Measurements from ENCODE around the gene BAK1.

The BAK1 gene

GRCh38 chr6:33595001-33595846, 15.1 kb upstream of the BAK1 start:
- H3K36me3 ChIP-seq (ENCODE audit: control insufficient read depth, low read length), result no peaks in the 10 kb centered on the region
- TF ChIP-seq EZH2phosphoT487 (IDR thresholded peaks at IDR 0.05; ENCODE audit: borderline replicate concordance, low read length) (no peak), CTCF (IDR thresholded peaks at IDR 0.05; ENCODE audit: low read depth, low read length, poor library complexity, severe bottlenecking) (no peak)
- H3F3A ChIP-seq (ENCODE audit: control insufficient read depth, insufficient read depth), result peaks cover 31% of the 10 kb centered on the region
- no peaks in the 10 kb centered on the region for H3K9me2 ChIP-seq (replicated peaks; ENCODE audit: control insufficient read depth, low read length)
- no peak overlapping the region for H3K4me3 ChIP-seq (ENCODE audit: low read length)
- peaks cover 67% of the 10 kb centered on the region for H3K4me1 ChIP-seq (ENCODE audit: control insufficient read depth, low read length)
- H3K79me2 ChIP-seq (ENCODE audit: control insufficient read depth, low read length), result no peaks in the 10 kb centered on the region
- H3K27me3 ChIP-seq (ENCODE audit: control insufficient read depth, low read length), result no peaks in the 10 kb centered on the region
- no peaks in the 10 kb centered on the region for H3K9me3 ChIP-seq (ENCODE audit: control insufficient read depth, insufficient read depth, low read length)
- no peak overlapping the region for H3K4me2 ChIP-seq (ENCODE audit: low read length)
- H3K27ac ChIP-seq (ENCODE audit: low read depth, low read length), result no peak overlapping the region
- no peaks in the 10 kb centered on the region for H4K20me1 ChIP-seq (ENCODE audit: control insufficient read depth, insufficient read depth, low read depth, low read length)

- no peaks in the 10 kb centered on the region for H3K27me3 ChIP-seq (ENCODE audit: control insufficient read depth, low read length)
- H3K79me2 ChIP-seq (ENCODE audit: control insufficient read depth, low read length), result no peaks in the 10 kb centered on the region
- H3F3A ChIP-seq (ENCODE audit: control insufficient read depth, insufficient read depth), result peaks cover 31% of the 10 kb centered on the region
- TF ChIP-seq EZH2phosphoT487 (IDR thresholded peaks at IDR 0.05; ENCODE audit: borderline replicate concordance, low read length), result no peak
- TF ChIP-seq CTCF (IDR thresholded peaks at IDR 0.05; ENCODE audit: low read depth, low read length, poor library complexity, severe bottlenecking), result no peak
- peak overlapping the region; percentile 69 for H3K4me3 ChIP-seq (ENCODE audit: low read length)
- no peaks in the 10 kb centered on the region for H3K9me3 ChIP-seq (ENCODE audit: control insufficient read depth, insufficient read depth, low read length)
- no peaks in the 10 kb centered on the region for H3K9me2 ChIP-seq (replicated peaks; ENCODE audit: control insufficient read depth, low read length)
- no peaks in the 10 kb centered on the region for H4K20me1 ChIP-seq (ENCODE audit: control insufficient read depth, insufficient read depth, low read depth, low read length)
- peak overlapping the region; percentile 86 for H3K4me2 ChIP-seq (ENCODE audit: low read length)
- H3K4me1 ChIP-seq (ENCODE audit: control insufficient read depth, low read length), result peaks cover 72% of the 10 kb centered on the region
- H3K36me3 ChIP-seq (ENCODE audit: control insufficient read depth, low read length), result no peaks in the 10 kb centered on the region
- H3K27ac ChIP-seq (ENCODE audit: low read depth, low read length), result peak overlapping the region; percentile 94
These were observed 13.3 kb upstream of the BAK1 start for GRCh38 chr6:33593414-33593727.

GRCh38 chr6:33592595-33593413, 12.7 kb upstream of the BAK1 start:
- Histone ChIP-seq H3K79me2 (ENCODE audit: control insufficient read depth, low read length) (no peaks in the 10 kb centered on the region), H3K4me1 (ENCODE audit: control insufficient read depth, low read length) (peaks cover 70% of the 10 kb centered on the region), H4K20me1 (ENCODE audit: control insufficient read depth, insufficient read depth, low read depth, low read length) (no peaks in the 10 kb centered on the region), H3K27ac (ENCODE audit: low read depth, low read length) (peak overlapping the region; percentile 94), H3K4me2 (ENCODE audit: low read length) (peak overlapping the region; percentile 86), H3K9me2 (replicated peaks; ENCODE audit: control insufficient read depth, low read length) (no peaks in the 10 kb centered on the region), H3K27me3 (ENCODE audit: control insufficient read depth, low read length) (no peaks in the 10 kb centered on the region), H3K36me3 (ENCODE audit: control insufficient read depth, low read length) (no peaks in the 10 kb centered on the region), H3F3A (ENCODE audit: control insufficient read depth, insufficient read depth) (peaks cover 31% of the 10 kb centered on the region), H3K9me3 (ENCODE audit: control insufficient read depth, insufficient read depth, low read length) (no peaks in the 10 kb centered on the region), H3K4me3 (ENCODE audit: low read length) (peak overlapping the region; percentile 69)
- no peak for TF ChIP-seq CTCF (IDR thresholded peaks at IDR 0.05; ENCODE audit: low read depth, low read length, poor library complexity, severe bottlenecking)
- no peak for TF ChIP-seq EZH2phosphoT487 (IDR thresholded peaks at IDR 0.05; ENCODE audit: borderline replicate concordance, low read length)
